Large intestine (tissue), 3 donors: Measurements from ENCODE around the gene KIF2C. TPM values are rescaled to one million over a fixed set of nuclear protein-coding genes. Genes with fewer than 3 reads are reported as not detected.
"Not testable (repeated sequence)": the region's sequence is repeated elsewhere in the genome, so short reads cannot be mapped to it uniquely, and the experiment has no call there.

Experiments
- DNase-seq, 2 donors: peaks; one replicate each; pipeline versions ENCODE4 v3.0.0 to v3.0.0-alpha.2; 2013
- H3K27ac ChIP-seq: one replicate; pipeline ENCODE4 v1.5.1; 2013; ENCODE audit warnings: low read length
- H3K27me3 ChIP-seq: 2 replicates; pipeline ENCODE4 v1.6.1; 2013; ENCODE audit warnings: low read length; ENCODE audit not compliant: control insufficient read depth, insufficient read depth
- H3K36me3 ChIP-seq: 2 replicates; pipeline ENCODE4 v1.6.1; 2013; ENCODE audit warnings: low read length; ENCODE audit not compliant: control insufficient read depth, insufficient read depth
- H3K4me1 ChIP-seq: one replicate; pipeline ENCODE4 v1.6.1; 2013; ENCODE audit warnings: low read length; ENCODE audit not compliant: control insufficient read depth, insufficient read depth
- H3K4me3 ChIP-seq: one replicate; pipeline ENCODE4 v1.5.1; 2013; ENCODE audit warnings: low read length
- H3K9me3 ChIP-seq: one replicate; pipeline ENCODE4 v1.6.1; 2013; ENCODE audit warnings: mild to moderate bottlenecking, low read depth, low read length, moderate library complexity; ENCODE audit not compliant: control insufficient read depth
- WGBS: methylation state at CpG from one replicate; pipeline ENCODE4 v1.1.5; 2013; ENCODE audit warnings: low lambda C conversion rate; ENCODE audit not compliant: insufficient coverage; 5-methylcytosine and 5-hydroxymethylcytosine counted together
- polyA plus RNA-seq: library from polyadenylated mRNA; unstranded; fragments of 120-200 nt; gene quantifications from one replicate; pipeline ENCODE4 v1.2.1, GENCODE V29; 2013

KIF2C gene
- polyA plus RNA-seq, 1 donor: 10.9 TPM

GRCh38 chr1:44766421-44766820, 26.8 kb downstream of the KIF2C start:
- no CpG with 5 or more reads among the region's 6 CpGs for WGBS

GRCh38 chr1:44775078-44775929, 35.7 kb downstream of the KIF2C start, which contains the start of gene RPS8:
Gene RPS8, plus strand, starts transcription at chr1:44775540. Its CDS starts 57 bp downstream, at chr1:44775597.
- peak; percentile 94 to 97 for DNase-seq
- peaks cover 16% of the 10 kb centered on the region for H3K4me1 ChIP-seq
- no CpG with 5 or more reads among the region's 65 CpGs for WGBS
- H3K27ac ChIP-seq: peak within 1 kb of the TSS; percentile 93
- peaks cover 31% of the 10 kb centered on the region for H3K36me3 ChIP-seq
- H3K27me3 ChIP-seq: no peaks in the 10 kb centered on the region
- H3K9me3 ChIP-seq: no peaks in the 10 kb centered on the region
- peak within 1 kb of the TSS; percentile 75 for H3K4me3 ChIP-seq

More at GRCh38 chr1:44766421-44766820, 26.8 kb downstream of the KIF2C start:
- not testable (repeated sequence) for H3K4me3 ChIP-seq, H3K4me1 ChIP-seq, H3K9me3 ChIP-seq, H3K27me3 ChIP-seq, H3K27ac ChIP-seq, DNase-seq
- peaks cover 18% of the 10 kb centered on the region for H3K36me3 ChIP-seq

- WGBS: no CpG with 5 or more reads among the region's 36 CpGs
Observed at GRCh38 chr1:44775930-44776729, 36.5 kb downstream of the KIF2C start.

GRCh38 chr1:44776730-44777068, 37.1 kb downstream of the KIF2C start:
- Histone ChIP-seq H3K4me3 (peak overlapping the region; percentile 75), H3K27me3 (no peaks in the 10 kb centered on the region), H3K4me1 (peaks cover 16% of the 10 kb centered on the region), H3K36me3 (peaks cover 34% of the 10 kb centered on the region), H3K9me3 (no peaks in the 10 kb centered on the region), H3K27ac (peak overlapping the region; percentile 93)
- WGBS: no CpG with 5 or more reads among the region's 12 CpGs
- no peak for DNase-seq

More at GRCh38 chr1:44775930-44776729, 36.5 kb downstream of the KIF2C start:
- DNase-seq: peak in 1 of 2 donors; percentile 60
- peaks cover 34% of the 10 kb centered on the region for H3K36me3 ChIP-seq
- peak overlapping the region; percentile 75 for H3K4me3 ChIP-seq
- H3K9me3 ChIP-seq: no peaks in the 10 kb centered on the region
- peak overlapping the region; percentile 93 for H3K27ac ChIP-seq
- peaks cover 16% of the 10 kb centered on the region for H3K4me1 ChIP-seq
- H3K27me3 ChIP-seq: no peaks in the 10 kb centered on the region

- H3K36me3 ChIP-seq: peaks cover 34% of the 10 kb centered on the region
- WGBS: no CpG with 5 or more reads among the region's 14 CpGs
- H3K4me3 ChIP-seq: no peak overlapping the region
Observed at GRCh38 chr1:44777547-44777946, 37.9 kb downstream of the KIF2C start.

GRCh38 chr1:44777969-44778635, 38.5 kb downstream of the KIF2C start:
- Histone ChIP-seq H3K4me1 (peaks cover 16% of the 10 kb centered on the region), H3K4me3 (no peak overlapping the region), H3K27me3 (no peaks in the 10 kb centered on the region), H3K27ac (no peak overlapping the region), H3K9me3 (no peaks in the 10 kb centered on the region), H3K36me3 (peaks cover 34% of the 10 kb centered on the region)
- WGBS: no CpG with 5 or more reads among the region's 13 CpGs
- DNase-seq: no peak

More at GRCh38 chr1:44777547-44777946, 37.9 kb downstream of the KIF2C start:
- Histone ChIP-seq H3K27me3 (no peaks in the 10 kb centered on the region), H3K9me3 (no peaks in the 10 kb centered on the region), H3K4me1 (peaks cover 16% of the 10 kb centered on the region), H3K27ac (no peak overlapping the region)
- DNase-seq: no peak

- Histone ChIP-seq H3K4me1 (peaks cover 20% of the 10 kb centered on the region), H3K9me3 (no peaks in the 10 kb centered on the region), H3K27me3 (no peaks in the 10 kb centered on the region), H3K36me3 (peaks cover 34% of the 10 kb centered on the region), H3K27ac (no peak overlapping the region), H3K4me3 (no peak overlapping the region)
- DNase-seq: no peak
- WGBS: no CpG with 5 or more reads among the region's 6 CpGs
Observed at GRCh38 chr1:44778705-44779576, 39.3 kb downstream of the KIF2C start.

GRCh38 chr1:44780583-44781121, 41.0 kb downstream of the KIF2C start:
- H3K9me3 ChIP-seq: no peaks in the 10 kb centered on the region
- H3K27ac ChIP-seq: no peak overlapping the region
- 100% methylated on average over 1 of the region's 14 CpGs for WGBS
- H3K4me1 ChIP-seq: peaks cover 33% of the 10 kb centered on the region
- peaks cover 34% of the 10 kb centered on the region for H3K36me3 ChIP-seq
- DNase-seq: no peak
- no peaks in the 10 kb centered on the region for H3K27me3 ChIP-seq
- no peak overlapping the region for H3K4me3 ChIP-seq

- Histone ChIP-seq H3K4me3 (peak overlapping the region; percentile 42), H3K4me1 (peaks cover 24% of the 10 kb centered on the region), H3K9me3 (peaks cover 2% of the 10 kb centered on the region), H3K36me3 (peaks cover 11% of the 10 kb centered on the region), H3K27me3 (no peaks in the 10 kb centered on the region), H3K27ac (no peak overlapping the region)
- no CpG with 5 or more reads among the region's 8 CpGs for WGBS
- DNase-seq: no peak
Observed at GRCh38 chr1:44783697-44784093, 44.1 kb downstream of the KIF2C start.
